GM12864 (cell line): ENCODE results near the gene MCAM.

ENCODE experiments used
- DNase-seq: peaks from one replicate; pipeline ENCODE4 v3.0.0-alpha.2; 2011; ENCODE audit warnings: low read depth
- H3K4me3 ChIP-seq: 2 replicates; pipeline ENCODE4 v1.5.1; 2011; ENCODE audit warnings: mild to moderate bottlenecking, low read depth, low read length, control low read depth
- CTCF ChIP-seq: IDR thresholded peaks from 2 replicates; pipeline ENCODE4 v1.5.1; 2011; ENCODE audit warnings: low read depth, mild to moderate bottlenecking, moderate library complexity, low read length, control low read depth, inconsistent platforms; ENCODE audit errors: missing control alignments

Gene MCAM

GRCh38 chr11:119262668-119263351, 54.1 kb downstream of the MCAM start:
- H3K4me3 ChIP-seq, result no peak overlapping the region; the same call in 1 of the 2 replicates
- DNase-seq, result no peak
- TF ChIP-seq CTCF, result no peak

- TF ChIP-seq CTCF, result no peak
- no peak for DNase-seq
- H3K4me3 ChIP-seq, result no peak overlapping the region
Measured at GRCh38 chr11:119258983-119259382, 57.9 kb downstream of the MCAM start.
